Measurements from ENCODE around the gene FUT4.

GRCh38 chr11:94560834-94561233 is 17.1 kb downstream of the FUT4 start:
- TF ChIP-seq CTCF (conservative IDR thresholded peaks at IDR 0.05; ENCODE audit: low read length) (no peak), EZH2phosphoT487 (IDR thresholded peaks at IDR 0.05; ENCODE audit: borderline replicate concordance, low read depth, low read length) (no peak)

Data from OCI-LY7 (cell line).